ENCODE measurements around the gene THRB. TPM values are rescaled to one million over a fixed set of nuclear protein-coding genes. Genes with fewer than 3 reads are reported as not detected.

THRB gene
- total and polyA plus RNA-seq, 2 experiments from 2014 or later = 0.49 to 0.57 TPM

DNA sequence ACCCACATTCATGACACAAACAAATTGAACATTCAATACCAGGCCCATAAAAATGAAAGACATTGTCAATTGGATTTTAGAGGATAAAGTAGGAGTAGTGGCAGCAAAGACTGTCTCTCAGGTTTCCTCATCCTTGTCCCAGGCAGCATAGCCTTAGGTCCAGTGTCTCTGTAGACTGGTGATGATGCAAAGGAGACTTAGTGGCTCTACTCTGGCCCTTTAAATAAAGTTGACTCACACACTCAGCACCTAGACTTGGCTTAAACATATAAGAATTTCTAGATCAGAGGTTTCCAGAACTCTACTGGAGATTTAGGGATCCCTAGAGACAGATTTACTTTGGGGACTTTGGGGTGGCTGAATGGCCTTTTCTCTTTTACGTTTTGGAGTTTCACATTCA is 382.9 kb downstream of the THRB start:
- Histone ChIP-seq H3K36me3 (no peaks in the 10 kb centered on the region), H3K4me3 (no peak overlapping the region), H3K27me3 (no peaks in the 10 kb centered on the region), H3K4me1 (ENCODE audit: low read depth) (no peaks in the 10 kb centered on the region), H3K9me3 (ENCODE audit: low read depth) (no peaks in the 10 kb centered on the region), H3K27ac (no peak overlapping the region)
- DNase-seq (ENCODE audit: low read depth in 1 of 2, low spot score in 1 of 2) = no peak
- no peak for TF ChIP-seq CTCF (IDR thresholded peaks at IDR 0.05; ENCODE audit: low read depth, low read length)

GRCh38 chr3:24110051-24110450 is 384.6 kb downstream of the THRB start:
- Histone ChIP-seq H3K9me3 (ENCODE audit: low read depth) (no peaks in the 10 kb centered on the region), H3K36me3 (no peaks in the 10 kb centered on the region), H3K4me3 (no peak overlapping the region), H3K27ac (no peak overlapping the region), H3K27me3 (no peaks in the 10 kb centered on the region), H3K4me1 (ENCODE audit: low read depth) (no peaks in the 10 kb centered on the region)
- peak in 1 of 2 donors; percentile 17 for DNase-seq (ENCODE audit: low read depth in 1 of 2, low spot score in 1 of 2)
- no peak for TF ChIP-seq CTCF (IDR thresholded peaks at IDR 0.05; ENCODE audit: low read depth, low read length)

- DNase-seq (ENCODE audit: low read depth in 1 of 2, low spot score in 1 of 2) = peak in 1 of 2 donors; percentile 21
- no peak for TF ChIP-seq CTCF (IDR thresholded peaks at IDR 0.05; ENCODE audit: low read depth, low read length)
- Histone ChIP-seq H3K9me3 (ENCODE audit: low read depth) (no peaks in the 10 kb centered on the region), H3K27ac (no peak overlapping the region), H3K27me3 (no peaks in the 10 kb centered on the region), H3K4me1 (ENCODE audit: low read depth) (no peaks in the 10 kb centered on the region), H3K36me3 (no peaks in the 10 kb centered on the region), H3K4me3 (no peak overlapping the region)
Observed at GRCh38 chr3:24101676-24102168, 392.9 kb downstream of the THRB start.

GRCh38 chr3:24100696-24101402 is 393.8 kb downstream of the THRB start:
- Histone ChIP-seq H3K9me3 (ENCODE audit: low read depth) (no peaks in the 10 kb centered on the region), H3K4me1 (ENCODE audit: low read depth) (no peaks in the 10 kb centered on the region), H3K27ac (no peak overlapping the region), H3K36me3 (no peaks in the 10 kb centered on the region), H3K27me3 (no peaks in the 10 kb centered on the region), H3K4me3 (no peak overlapping the region)
- DNase-seq (ENCODE audit: low read depth in 1 of 2, low spot score in 1 of 2) = peak in 1 of 2 donors; percentile 60
- TF ChIP-seq CTCF (IDR thresholded peaks at IDR 0.05; ENCODE audit: low read depth, low read length) = no peak

DNA sequence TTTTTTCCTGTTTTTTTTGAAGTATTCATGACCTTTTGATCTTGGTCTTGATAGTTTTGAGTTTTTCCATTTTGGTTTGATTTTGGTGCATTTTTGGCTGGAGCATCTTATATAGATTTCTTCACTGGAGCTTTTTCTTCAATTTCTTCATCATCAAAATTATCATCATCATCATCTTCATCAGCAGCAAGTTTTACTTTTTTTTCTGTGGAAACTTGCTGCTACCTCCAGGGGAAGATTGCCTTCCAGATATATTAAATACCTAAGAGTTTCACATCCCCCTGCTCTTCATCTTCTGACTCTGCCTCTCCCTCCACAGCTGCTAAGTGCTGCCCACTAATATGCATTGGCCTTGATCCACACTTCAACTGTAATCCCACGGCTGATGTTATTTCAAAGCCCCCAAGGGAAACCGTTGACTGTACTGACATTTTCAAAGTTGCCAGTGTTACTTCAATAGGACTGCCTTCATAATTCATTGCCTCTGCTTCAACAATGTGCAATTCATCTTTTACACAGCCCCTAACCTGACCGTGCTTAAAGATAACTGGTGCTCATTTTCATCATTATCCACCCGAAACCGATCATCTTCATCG is 397.9 kb downstream of the THRB start:
- H3K4me3 ChIP-seq = no peak overlapping the region

More for the DNA sequence above, 397.9 kb downstream of the THRB start:
- no peak for TF ChIP-seq CTCF (IDR thresholded peaks at IDR 0.05; ENCODE audit: low read depth, low read length)
- Histone ChIP-seq H3K4me1 (ENCODE audit: low read depth) (no peaks in the 10 kb centered on the region), H3K27me3 (no peaks in the 10 kb centered on the region), H3K27ac (no peak overlapping the region), H3K36me3 (no peaks in the 10 kb centered on the region), H3K9me3 (ENCODE audit: low read depth) (no peaks in the 10 kb centered on the region)
- no peak for DNase-seq (ENCODE audit: low read depth in 1 of 2, low spot score in 1 of 2)
